Measurements from ENCODE around the gene SIL1.
"Not testable (repeated sequence)": the region's sequence is repeated elsewhere in the genome, so short reads cannot be mapped to it uniquely, and the experiment has no call there.

The SIL1 gene

GRCh38 chr5:139199321-139199720 is 1.2 kb upstream of the SIL1 start:
- DNase-seq (ENCODE audit: low spot score), result no peak

- DNase-seq (ENCODE audit: low spot score), result no peak
Measured at GRCh38 chr5:139196296-139196956, 1.7 kb downstream of the SIL1 start.

- no peak for DNase-seq (ENCODE audit: low spot score)
Measured at GRCh38 chr5:139194486-139194885, 3.7 kb downstream of the SIL1 start.

GRCh38 chr5:139193928-139194327 is 4.2 kb downstream of the SIL1 start:
- no peak for DNase-seq (ENCODE audit: low spot score)

GRCh38 chr5:139192906-139193305 is 5.3 kb downstream of the SIL1 start:
- DNase-seq (ENCODE audit: low spot score), result not testable (repeated sequence)

GRCh38 chr5:139191954-139192353 is 6.2 kb downstream of the SIL1 start:
- not testable (repeated sequence) for DNase-seq (ENCODE audit: low spot score)

- peak; percentile 59 for DNase-seq (ENCODE audit: low spot score)
Measured at GRCh38 chr5:139190125-139190524, 8.0 kb downstream of the SIL1 start.

GRCh38 chr5:139188558-139189270 is 9.5 kb downstream of the SIL1 start:
- DNase-seq (ENCODE audit: low spot score), result no peak

- no peak for DNase-seq (ENCODE audit: low spot score)
Measured at GRCh38 chr5:139186752-139187326, 11.3 kb downstream of the SIL1 start.

- no peak for DNase-seq (ENCODE audit: low spot score)
Measured at GRCh38 chr5:139186261-139186660, 11.9 kb downstream of the SIL1 start.

- DNase-seq (ENCODE audit: low spot score), result no peak
Measured at GRCh38 chr5:139185589-139185988, 12.6 kb downstream of the SIL1 start.

GRCh38 chr5:139183502-139183901 is 14.7 kb downstream of the SIL1 start:
- no peak for DNase-seq (ENCODE audit: low spot score)

- DNase-seq (ENCODE audit: low spot score), result no peak
Measured at GRCh38 chr5:139182528-139183296, 15.5 kb downstream of the SIL1 start.

- DNase-seq (ENCODE audit: low spot score), result peak; percentile 37
Measured at GRCh38 chr5:139181835-139182452, 16.2 kb downstream of the SIL1 start.

- DNase-seq (ENCODE audit: low spot score), result peak; percentile 78
Measured at GRCh38 chr5:139181322-139181730, 16.8 kb downstream of the SIL1 start.

GRCh38 chr5:139180850-139181249 is 17.3 kb downstream of the SIL1 start:
- no peak for DNase-seq (ENCODE audit: low spot score)

GRCh38 chr5:139179778-139180513 is 18.2 kb downstream of the SIL1 start:
- not testable (repeated sequence) for DNase-seq (ENCODE audit: low spot score)

- DNase-seq (ENCODE audit: low spot score), result peak; percentile 10
Measured at GRCh38 chr5:139178935-139179334, 19.2 kb downstream of the SIL1 start.

- DNase-seq (ENCODE audit: low spot score), result no peak
Measured at GRCh38 chr5:139178589-139178917, 19.6 kb downstream of the SIL1 start.

- DNase-seq (ENCODE audit: low spot score), result peak; percentile 18
Measured at GRCh38 chr5:139177809-139178588, 20.2 kb downstream of the SIL1 start.

GRCh38 chr5:139177281-139177680 is 20.9 kb downstream of the SIL1 start:
- DNase-seq (ENCODE audit: low spot score), result not testable (repeated sequence)

Data from AG20443 (cell line).